Pulmonary artery endothelial cell (primary cell): ENCODE data around the gene MAGI1. TPM values are rescaled to one million over a fixed set of nuclear protein-coding genes. Genes with fewer than 3 reads are reported as not detected.
A peak's percentile ranks its signal among the peaks of the same experiment; 100 is the strongest.

Experiments
- DNase-seq: peaks from one replicate; pipeline ENCODE4 v3.0.0-alpha.2; 2011; ENCODE audit warnings: low read depth, low spot score
- total RNA-seq: library from RNA; depleted of rRNA; stranded (reverse); fragments of >200 nt; gene quantifications from 2 replicates; pipeline ENCODE4 v1.2.3, GENCODE V29; 2014

Gene MAGI1
- total RNA-seq, 1 donor from 2014 or later: 24.5 TPM

GRCh38 chr3:65338571-65338970, 700.1 kb downstream of the MAGI1 start:
- no peak for DNase-seq

GRCh38 chr3:65335587-65335986, 703.1 kb downstream of the MAGI1 start:
- DNase-seq: no peak

- DNase-seq: peak; percentile 8
These were observed 704.6 kb downstream of the MAGI1 start for GRCh38 chr3:65334045-65334665.

- no peak for DNase-seq
These were observed 707.0 kb downstream of the MAGI1 start for GRCh38 chr3:65331730-65332129.

- no peak for DNase-seq
These were observed 708.6 kb downstream of the MAGI1 start for GRCh38 chr3:65330072-65330471.

GRCh38 chr3:65328148-65328547, 710.6 kb downstream of the MAGI1 start:
- DNase-seq: no peak

GRCh38 chr3:65326574-65326973, 712.1 kb downstream of the MAGI1 start:
- no peak for DNase-seq

- DNase-seq: no peak
These were observed 715.8 kb downstream of the MAGI1 start for GRCh38 chr3:65322910-65323309.

GRCh38 chr3:65318231-65318630, 720.5 kb downstream of the MAGI1 start:
- no peak for DNase-seq

- no peak for DNase-seq
These were observed 723.8 kb downstream of the MAGI1 start for GRCh38 chr3:65314916-65315315.

GRCh38 chr3:65314269-65314668, 724.4 kb downstream of the MAGI1 start:
- DNase-seq: no peak

- no peak for DNase-seq
These were observed 725.1 kb downstream of the MAGI1 start for GRCh38 chr3:65313666-65314065.

GRCh38 chr3:65305836-65306235, 732.9 kb downstream of the MAGI1 start:
- DNase-seq: no peak

Other genes starting within 250 kb of the MAGI1 start
- 12.9 and 25.9 TPM in 2 replicates for gene SLC25A26, start 182.1 kb upstream of the MAGI1 start, total RNA-seq